Fibroblast of lung (primary cell): ENCODE measurements around the gene FCRL4. TPM values are rescaled to one million over a fixed set of nuclear protein-coding genes. Genes with fewer than 3 reads are reported as not detected.

Source experiments
- DNase-seq, 2 donors: peaks; one replicate each; pipeline versions ENCODE4 v3.0.0 to v3.0.0-alpha.2; 2010; ENCODE audit warnings: low read depth in 2 of 2
- H2AFZ ChIP-seq: 2 replicates; pipeline ENCODE4 v1.5.1; 2012; ENCODE audit warnings: low read length, control low read depth, inconsistent platforms
- H3K27ac ChIP-seq: 2 replicates; pipeline ENCODE4 v1.5.1; 2011; ENCODE audit warnings: low read length, control low read depth; ENCODE audit not compliant: insufficient read depth
- H3K27me3 ChIP-seq: 2 replicates; pipeline ENCODE4 v1.5.1; 2011; ENCODE audit warnings: mild to moderate bottlenecking, low read length; ENCODE audit not compliant: control insufficient read depth, insufficient read depth
- H3K36me3 ChIP-seq: 2 replicates; pipeline ENCODE4 v1.5.1; 2011; ENCODE audit warnings: low read length; ENCODE audit not compliant: control insufficient read depth, insufficient read depth
- H3K4me1 ChIP-seq: 2 replicates; pipeline ENCODE4 v1.5.1; 2011; ENCODE audit warnings: low read length; ENCODE audit not compliant: control insufficient read depth, insufficient read depth; ENCODE audit errors: extremely low read depth
- H3K4me2 ChIP-seq: 2 replicates; pipeline ENCODE4 v1.5.1; 2011; ENCODE audit warnings: low read length, control low read depth; ENCODE audit not compliant: insufficient read depth; ENCODE audit errors: extremely low read depth
- H3K4me3 ChIP-seq, 4 experiments: fragments of 200-600 bp in 1 of 4; sonication (generic) in 1 of 4; replicated peaks in 1 of 4; 2 replicates each; pipeline ENCODE4 v1.5.1; 2011 to 2016; ENCODE audit warnings: low read length in 4 of 4, low read depth in 3 of 4, mild to moderate bottlenecking in 3 of 4, control low read depth in 2 of 4, inconsistent platforms in 1 of 4, mixed read lengths in 1 of 4; ENCODE audit not compliant: insufficient read depth in 1 of 4; ENCODE audit errors: control extremely low read depth in 1 of 4
- H3K79me2 ChIP-seq: 2 replicates; pipeline ENCODE4 v1.5.1; 2012; ENCODE audit warnings: mild to moderate bottlenecking, low read length, inconsistent platforms; ENCODE audit not compliant: control insufficient read depth, insufficient read depth
- H3K9ac ChIP-seq: 2 replicates; pipeline ENCODE4 v1.5.1; 2011; ENCODE audit warnings: mild to moderate bottlenecking, low read length, control low read depth; ENCODE audit not compliant: insufficient read depth
- H3K9me3 ChIP-seq: 2 replicates; pipeline ENCODE4 v1.5.1; 2012; ENCODE audit warnings: low read depth, low read length; ENCODE audit not compliant: control insufficient read depth, insufficient read depth
- H4K20me1 ChIP-seq: 2 replicates; pipeline ENCODE4 v1.5.1; 2011; ENCODE audit warnings: low read length; ENCODE audit not compliant: control insufficient read depth, insufficient read depth; ENCODE audit errors: extremely low read depth
- EZH2 ChIP-seq: IDR thresholded peaks from 2 replicates; pipeline ENCODE4 v1.5.1; 2012; ENCODE audit warnings: low read length, control low read depth, mild to moderate bottlenecking; ENCODE audit errors: missing control alignments
- polyA plus RNA-seq, 2 donors: library from polyadenylated mRNA; depleted of rRNA in 1 of 2; stranded (reverse) in 1 of 2; unstranded in 1 of 2; fragments of >200 nt; gene quantifications; 2 replicates each; pipeline ENCODE4 v1.2.1, GENCODE V29; 2011 to 2012; ENCODE audit warnings: missing spikeins in 1 of 2
- total RNA-seq: library from RNA; depleted of rRNA; stranded (reverse); fragments of >200 nt; gene quantifications from 2 replicates; pipeline ENCODE4 v1.2.1, GENCODE V29; 2014
- TF ChIP-seq, protein P1 (sequence below), 2 donors: IDR thresholded peaks in 1 of 2; conservative IDR thresholded peaks in 1 of 2; 1 replicate in 1 of 2; 2 replicates in 1 of 2; pipeline ENCODE4 v1.5.1; 2011 to 2012; ENCODE audit warnings: low read length in 2 of 2, control low read depth in 1 of 2, inconsistent platforms in 1 of 2, low read depth in 1 of 2, mild to moderate bottlenecking in 1 of 2

Gene FCRL4
- total and polyA plus RNA-seq, 2 donors (not counting 1 experiment from before 2014, with no cell fraction given) = not detected

DNA sequence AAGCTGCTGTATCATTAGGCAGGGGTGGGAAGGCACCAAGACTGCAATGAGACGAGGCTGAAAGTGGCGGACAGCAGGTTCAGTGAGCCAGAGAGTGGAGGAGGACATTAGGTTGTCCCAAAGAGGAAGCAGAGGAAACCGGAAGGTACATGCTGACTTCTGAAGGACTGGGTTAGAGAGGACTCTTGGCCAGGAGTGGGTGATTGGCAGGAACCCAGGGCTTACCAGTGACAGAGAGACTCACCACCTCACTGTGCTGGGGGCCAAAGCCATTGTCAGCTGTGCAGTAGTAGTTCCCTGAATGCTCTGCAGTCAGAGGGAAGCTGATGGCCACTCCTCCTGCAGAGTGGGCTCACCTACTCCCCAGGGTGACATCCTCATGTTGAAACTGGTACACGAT is 41.9 kb upstream of the FCRL4 start:
- no peaks in the 10 kb centered on the region for H3K79me2 ChIP-seq
- no peak for TF ChIP-seq EZH2
- TF ChIP-seq, protein P1, sequence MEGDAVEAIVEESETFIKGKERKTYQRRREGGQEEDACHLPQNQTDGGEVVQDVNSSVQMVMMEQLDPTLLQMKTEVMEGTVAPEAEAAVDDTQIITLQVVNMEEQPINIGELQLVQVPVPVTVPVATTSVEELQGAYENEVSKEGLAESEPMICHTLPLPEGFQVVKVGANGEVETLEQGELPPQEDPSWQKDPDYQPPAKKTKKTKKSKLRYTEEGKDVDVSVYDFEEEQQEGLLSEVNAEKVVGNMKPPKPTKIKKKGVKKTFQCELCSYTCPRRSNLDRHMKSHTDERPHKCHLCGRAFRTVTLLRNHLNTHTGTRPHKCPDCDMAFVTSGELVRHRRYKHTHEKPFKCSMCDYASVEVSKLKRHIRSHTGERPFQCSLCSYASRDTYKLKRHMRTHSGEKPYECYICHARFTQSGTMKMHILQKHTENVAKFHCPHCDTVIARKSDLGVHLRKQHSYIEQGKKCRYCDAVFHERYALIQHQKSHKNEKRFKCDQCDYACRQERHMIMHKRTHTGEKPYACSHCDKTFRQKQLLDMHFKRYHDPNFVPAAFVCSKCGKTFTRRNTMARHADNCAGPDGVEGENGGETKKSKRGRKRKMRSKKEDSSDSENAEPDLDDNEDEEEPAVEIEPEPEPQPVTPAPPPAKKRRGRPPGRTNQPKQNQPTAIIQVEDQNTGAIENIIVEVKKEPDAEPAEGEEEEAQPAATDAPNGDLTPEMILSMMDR (conservative IDR thresholded peaks at IDR 0.05 in 1 of 2, IDR thresholded peaks at IDR 0.05 in 1 of 2; ENCODE audit: low read depth in 1 of 2, low read length in 2 of 2) = no peak
- no peak overlapping the region for H2AFZ ChIP-seq
- H3K4me2 ChIP-seq = no peak overlapping the region
- no peak overlapping the region for H3K4me3 ChIP-seq
- DNase-seq = no peak
- H3K4me1 ChIP-seq = no peaks in the 10 kb centered on the region
- no peaks in the 10 kb centered on the region for H3K36me3 ChIP-seq
- no peaks in the 10 kb centered on the region for H3K27me3 ChIP-seq
- H3K9ac ChIP-seq = no peak overlapping the region
- no peaks in the 10 kb centered on the region for H3K9me3 ChIP-seq
- no peak overlapping the region for H3K27ac ChIP-seq
- no peaks in the 10 kb centered on the region for H4K20me1 ChIP-seq

DNA sequence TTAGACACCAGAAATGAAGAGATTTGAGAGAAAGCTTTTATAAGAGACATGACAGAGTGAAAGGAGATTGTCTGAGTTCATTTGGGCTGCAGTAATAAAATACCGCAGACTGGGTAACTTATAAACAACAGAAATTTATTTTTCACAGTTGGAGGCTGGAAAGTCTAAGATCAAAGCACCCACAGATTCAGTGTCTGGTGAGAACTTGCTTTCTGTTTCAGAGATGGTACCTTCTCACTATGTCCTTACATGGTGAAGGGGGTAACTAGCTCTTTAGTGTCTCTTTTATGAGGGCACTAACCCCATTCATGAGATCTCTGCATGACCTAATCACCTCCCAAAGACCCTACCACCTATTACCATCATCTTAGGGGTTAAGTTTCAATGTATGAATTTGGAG is 30.9 kb upstream of the FCRL4 start:
- Histone ChIP-seq H2AFZ (no peak overlapping the region), H3K9me3 (no peaks in the 10 kb centered on the region), H3K4me3 (no peak overlapping the region), H3K4me2 (no peak overlapping the region), H3K27me3 (no peaks in the 10 kb centered on the region), H3K27ac (no peak overlapping the region), H4K20me1 (no peaks in the 10 kb centered on the region), H3K4me1 (no peaks in the 10 kb centered on the region), H3K9ac (no peak overlapping the region), H3K36me3 (no peaks in the 10 kb centered on the region), H3K79me2 (no peaks in the 10 kb centered on the region)
- TF ChIP-seq, protein P1 (conservative IDR thresholded peaks at IDR 0.05 in 1 of 2, IDR thresholded peaks at IDR 0.05 in 1 of 2; ENCODE audit: low read depth in 1 of 2, low read length in 2 of 2) = no peak
- DNase-seq = no peak

DNA sequence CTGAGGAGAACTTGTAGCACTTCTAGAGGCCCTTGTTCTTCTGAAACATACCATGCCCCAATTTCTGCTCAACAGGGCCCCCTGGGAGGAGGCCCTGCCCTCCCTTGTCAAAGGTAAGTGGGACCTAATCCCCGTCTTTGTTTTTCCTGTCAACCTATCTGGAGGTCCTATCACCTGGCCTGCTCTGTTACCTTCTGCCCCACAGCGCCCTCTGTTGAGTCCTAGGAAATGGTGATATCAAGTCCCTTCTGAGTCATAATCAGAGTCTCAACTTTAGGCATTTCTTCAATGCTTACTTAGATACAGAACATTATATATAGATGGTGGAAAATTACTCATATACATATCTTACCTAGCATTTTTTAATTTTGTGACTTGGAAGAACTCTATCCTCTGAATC is 28.2 kb upstream of the FCRL4 start:
- Histone ChIP-seq H3K4me2 (no peak overlapping the region), H4K20me1 (peaks cover 1% of the 10 kb centered on the region), H3K36me3 (no peaks in the 10 kb centered on the region), H3K4me3 (no peak overlapping the region), H3K9me3 (no peaks in the 10 kb centered on the region), H3K27ac (no peak overlapping the region), H3K9ac (no peak overlapping the region), H3K79me2 (no peaks in the 10 kb centered on the region), H2AFZ (no peak overlapping the region), H3K4me1 (no peaks in the 10 kb centered on the region), H3K27me3 (no peaks in the 10 kb centered on the region)
- no peak for TF ChIP-seq EZH2
- TF ChIP-seq, protein P1 (conservative IDR thresholded peaks at IDR 0.05 in 1 of 2, IDR thresholded peaks at IDR 0.05 in 1 of 2; ENCODE audit: low read depth in 1 of 2, low read length in 2 of 2) = no peak
- no peak for DNase-seq
